AG20443 (cell line): Measurements from ENCODE around the gene SHB.
A peak's percentile ranks its signal among the peaks of the same experiment; 100 is the strongest.

ENCODE experiments used
- DNase-seq: peaks from one replicate; pipeline ENCODE4 v3.0.0; 2012; ENCODE audit warnings: low spot score, mixed read lengths

Gene SHB

GRCh38 chr9:38068701-38069628 is at the start of gene SHB:
Gene SHB (minus strand): TSS chr9:38069227. CDS start chr9:38068645, 582 bp downstream.
- peak; percentile 98 for DNase-seq

DNA sequence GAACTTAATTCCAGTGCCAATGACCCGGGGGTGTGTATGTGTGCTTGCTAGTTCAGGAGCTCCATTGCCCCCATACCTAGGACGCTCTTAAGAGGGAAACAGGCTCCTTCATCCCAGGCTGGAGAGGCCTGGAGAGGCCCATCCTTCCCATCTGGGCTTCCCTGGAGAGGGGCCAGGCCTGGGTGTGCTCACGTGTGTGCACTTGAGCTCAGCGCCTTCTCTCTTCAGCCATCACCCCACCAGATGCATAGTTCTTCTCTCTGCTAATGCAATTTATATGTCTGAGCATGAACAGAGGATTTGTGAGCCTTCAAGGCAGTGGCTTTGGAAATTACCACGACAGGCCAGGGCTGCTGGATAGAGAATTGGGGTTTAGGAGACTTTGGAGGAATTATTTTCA is 48.6 kb upstream of the SHB start:
- no peak for DNase-seq

- DNase-seq, result no peak
Observed at GRCh38 chr9:38114905-38115304, 45.9 kb upstream of the SHB start.

- no peak for DNase-seq
Observed at GRCh38 chr9:38112456-38112855, 43.4 kb upstream of the SHB start.

DNA sequence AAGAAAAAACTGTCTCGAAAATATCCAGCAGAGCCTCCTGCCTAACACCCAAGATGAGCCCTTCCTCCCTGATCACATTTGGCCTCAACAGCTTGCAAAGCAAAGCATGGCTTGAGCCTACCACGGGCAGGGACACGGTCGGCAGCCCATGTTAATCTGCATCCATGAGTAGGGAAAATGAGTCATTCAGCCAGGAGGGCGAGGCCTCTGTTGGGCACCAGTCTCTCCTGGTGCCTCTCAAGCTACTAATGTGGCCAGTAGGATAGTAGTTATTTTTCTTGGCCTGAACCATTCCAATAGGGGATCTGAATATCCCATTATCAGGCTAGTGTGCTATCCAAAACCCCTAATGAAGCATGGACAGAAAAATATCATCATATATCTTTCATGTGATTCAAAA is 43.0 kb upstream of the SHB start:
- no peak for DNase-seq

- DNase-seq, result no peak
Observed at GRCh38 chr9:38110476-38110875, 41.4 kb upstream of the SHB start.

GRCh38 chr9:38109601-38110000 is 40.6 kb upstream of the SHB start:
- no peak for DNase-seq

GRCh38 chr9:38108326-38108725 is 39.3 kb upstream of the SHB start:
- DNase-seq, result no peak

- DNase-seq, result no peak
Observed at GRCh38 chr9:38107811-38108304, 38.8 kb upstream of the SHB start.

GRCh38 chr9:38107405-38107804 is 38.4 kb upstream of the SHB start:
- DNase-seq, result no peak

- DNase-seq, result no peak
Observed at GRCh38 chr9:38106488-38106887, 37.5 kb upstream of the SHB start.

- DNase-seq, result no peak
Observed at GRCh38 chr9:38103340-38103739, 34.3 kb upstream of the SHB start.

DNA sequence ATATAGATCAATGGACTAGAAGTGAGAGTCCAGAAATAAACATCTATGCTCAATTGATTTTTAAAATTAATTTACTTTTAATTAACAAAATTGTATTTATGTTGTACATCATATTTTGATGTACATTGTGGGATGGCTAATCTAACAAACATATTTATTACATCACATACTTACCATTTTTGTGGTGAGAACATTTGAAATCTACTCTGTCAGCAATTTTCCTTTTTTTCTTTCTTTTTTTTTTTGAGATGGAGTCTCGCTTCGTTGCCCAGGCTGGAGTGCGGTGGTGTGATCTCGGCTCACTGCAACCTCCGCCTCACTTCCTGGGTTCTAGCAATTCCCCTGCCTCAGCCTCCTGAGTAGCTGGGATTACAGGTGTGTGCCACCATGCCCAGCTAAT is 32.4 kb upstream of the SHB start:
- no peak for DNase-seq

DNA sequence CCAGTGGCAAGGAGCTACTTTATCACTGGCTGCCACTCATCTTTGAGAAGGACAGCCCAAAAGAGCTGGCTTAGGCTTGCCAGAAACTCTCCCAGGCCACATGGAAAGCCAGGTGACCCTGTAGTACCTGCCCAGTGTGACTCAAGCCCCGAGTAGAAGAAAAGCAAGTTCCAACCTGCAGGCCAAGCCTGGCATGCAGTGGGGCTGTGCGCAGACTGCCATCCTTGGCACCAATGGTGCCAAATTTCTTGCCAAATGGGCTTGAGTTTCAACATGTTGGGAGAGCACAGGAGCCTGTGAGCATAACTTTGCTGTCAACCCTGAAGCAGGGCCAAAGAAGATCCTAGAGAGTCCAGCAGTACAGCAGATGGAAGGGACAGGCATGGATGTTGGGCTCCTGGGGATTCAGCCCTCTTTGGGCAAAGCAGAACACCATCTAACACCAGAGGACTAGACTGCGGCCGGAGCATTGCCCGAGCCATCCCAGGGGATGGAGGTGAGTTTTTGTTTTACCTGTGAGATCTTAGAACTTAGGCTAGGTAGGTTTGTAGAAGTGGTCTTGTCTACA is 27.3 kb upstream of the SHB start:
- no peak for DNase-seq

- DNase-seq, result no peak
Observed at GRCh38 chr9:38094165-38094564, 25.1 kb upstream of the SHB start.

DNA sequence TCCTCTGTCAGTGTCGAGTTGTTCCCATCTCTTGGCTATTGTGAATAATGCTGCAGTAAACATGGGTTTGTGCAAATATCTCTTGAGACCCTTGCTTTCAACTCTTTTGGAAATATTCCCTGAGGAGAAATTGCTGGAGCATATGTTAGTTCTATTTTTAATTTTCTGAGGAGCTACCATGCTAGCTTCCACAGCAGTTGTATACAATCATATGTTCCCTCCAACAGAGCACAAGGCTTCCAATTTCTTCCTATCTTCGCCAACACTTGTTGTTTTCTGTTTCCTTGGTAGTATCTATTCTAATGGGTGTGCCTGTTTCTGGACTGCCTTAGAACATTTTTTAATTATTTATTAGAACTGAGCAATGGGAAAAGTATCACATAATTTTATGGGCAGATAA is 23.6 kb upstream of the SHB start:
- DNase-seq, result no peak

DNA sequence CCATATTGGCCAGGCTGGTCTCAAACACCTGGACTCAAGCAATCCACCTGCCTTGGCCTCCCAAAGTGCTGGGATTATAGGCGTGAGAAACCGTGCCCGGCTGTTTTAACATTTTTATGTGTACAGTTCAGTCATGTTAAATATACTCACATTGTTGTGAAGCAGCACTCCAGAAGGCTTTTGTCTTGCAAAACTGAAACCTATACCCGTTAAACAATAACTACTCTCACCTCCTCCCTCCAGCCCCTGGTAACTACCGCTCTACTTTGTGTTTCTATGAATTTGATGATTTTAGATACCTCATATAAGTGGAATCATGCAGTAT is 23.1 kb upstream of the SHB start:
- no peak for DNase-seq

DNA sequence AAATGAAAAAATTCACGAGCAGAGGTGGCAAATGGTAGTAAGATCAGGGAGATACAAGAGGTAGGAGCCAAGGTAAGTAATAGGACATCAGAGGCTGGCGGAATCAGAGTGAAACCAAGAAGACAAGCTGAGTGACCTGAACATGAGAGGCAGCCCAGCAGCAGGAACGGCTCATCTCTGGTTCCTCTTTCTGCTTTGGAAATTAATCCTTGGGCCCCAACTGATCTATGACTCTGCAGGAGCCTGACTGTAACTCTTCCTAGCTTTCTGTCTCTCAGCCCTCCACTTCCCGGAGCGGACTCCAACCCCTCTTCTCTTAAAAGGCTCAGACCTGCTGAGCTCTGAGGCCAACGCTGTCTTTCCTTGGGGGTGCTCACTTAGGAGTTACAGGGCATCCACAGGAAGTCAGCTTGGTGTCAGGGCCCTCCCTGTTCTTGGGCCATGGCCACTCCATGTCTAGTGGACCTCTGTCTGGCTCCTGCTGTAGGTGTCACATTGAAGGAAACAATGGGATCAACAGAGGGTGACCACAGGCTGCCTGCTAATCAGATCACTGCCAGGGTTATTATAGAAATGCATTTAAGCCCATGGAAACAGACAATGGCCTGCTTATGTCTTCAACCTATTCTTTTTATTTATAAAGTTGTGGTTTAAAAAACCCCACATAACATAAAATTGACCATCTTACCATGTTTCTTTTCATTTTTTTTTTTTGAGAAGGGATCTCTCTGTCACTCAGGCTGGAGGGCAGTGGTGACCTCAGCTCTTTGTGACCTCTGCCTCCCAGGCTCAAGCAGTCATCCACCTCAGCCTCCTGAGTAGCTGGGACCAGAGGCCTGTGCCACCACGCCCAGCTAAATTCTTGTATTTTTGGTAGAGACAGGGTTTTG is 22.5 kb upstream of the SHB start:
- no peak for DNase-seq

DNA sequence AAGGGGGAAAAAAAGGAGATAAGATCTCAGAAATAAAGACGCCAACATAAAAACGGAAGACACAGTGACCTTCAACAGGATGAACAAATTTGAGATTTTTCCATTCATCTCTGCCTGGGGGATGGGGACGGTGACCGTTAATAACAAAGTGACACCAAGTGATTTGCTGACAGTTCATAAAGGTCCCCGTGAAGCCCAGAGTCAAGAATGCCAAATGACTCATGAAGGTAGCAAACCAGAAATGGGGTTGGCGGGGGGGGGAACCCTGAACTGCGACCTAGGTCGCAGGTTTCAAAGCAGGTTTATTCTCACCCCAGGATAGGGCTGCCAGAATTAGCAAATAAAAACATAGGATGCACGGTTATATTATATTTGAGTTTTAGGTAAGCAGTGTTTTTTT is 21.1 kb upstream of the SHB start:
- no peak for DNase-seq

- DNase-seq, result no peak
Observed at GRCh38 chr9:38089387-38090165, 20.5 kb upstream of the SHB start.

GRCh38 chr9:38088006-38088925 is 19.2 kb upstream of the SHB start:
- DNase-seq, result peak; percentile 86
